NCI-H187 treated with DMSO at 0.1 percent for 48 hours (cell line): ENCODE measurements around the gene UPB1.
"Not testable (repeated sequence)": the region's sequence is repeated elsewhere in the genome, so short reads cannot be mapped to it uniquely, and the experiment has no call there.

Source experiments
- DNase-seq: peaks from one replicate; lab custom pipeline; 2025; lab: John Stamatoyannopoulos, UW

The UPB1 gene

DNA sequence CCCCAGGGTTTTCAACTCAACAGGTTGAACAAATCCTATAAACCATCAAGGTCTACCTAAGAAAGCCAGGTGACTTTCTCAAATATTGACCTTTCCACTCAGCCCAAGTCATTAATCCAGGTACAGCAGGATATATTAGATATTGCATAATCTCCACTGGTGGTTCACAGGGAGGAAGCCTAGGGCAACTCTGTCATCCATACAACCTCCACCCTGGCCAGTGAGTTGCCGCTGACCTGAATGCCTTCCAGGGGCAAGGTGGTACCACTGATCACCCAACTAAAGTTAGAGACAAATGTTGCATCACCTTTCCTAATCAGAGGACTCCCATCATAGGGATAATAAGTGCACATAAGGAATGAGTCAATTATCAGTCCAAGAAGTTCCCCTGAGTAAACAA, 36.9 kb downstream of the UPB1 start:
- DNase-seq = no peak

DNA sequence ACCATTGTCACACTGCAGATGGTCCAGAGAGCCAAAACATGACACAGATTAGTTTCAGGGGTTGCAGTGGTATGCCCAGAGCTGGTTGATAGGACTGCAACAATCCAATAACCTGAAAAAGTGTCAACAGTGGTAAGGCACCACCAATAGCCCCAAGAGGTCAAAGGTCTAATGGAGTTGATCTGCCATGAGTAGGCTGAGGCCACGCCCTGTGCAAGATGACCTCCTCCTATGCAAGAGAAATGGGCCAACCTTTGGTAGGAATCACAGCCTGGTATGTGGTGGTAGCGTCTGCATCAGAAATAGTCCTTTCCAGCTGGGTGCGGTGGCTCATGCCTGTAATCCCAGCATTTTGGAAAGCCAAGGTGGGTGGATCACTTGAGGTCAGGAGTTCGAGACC, 40.2 kb downstream of the UPB1 start:
- no peak for DNase-seq

DNA sequence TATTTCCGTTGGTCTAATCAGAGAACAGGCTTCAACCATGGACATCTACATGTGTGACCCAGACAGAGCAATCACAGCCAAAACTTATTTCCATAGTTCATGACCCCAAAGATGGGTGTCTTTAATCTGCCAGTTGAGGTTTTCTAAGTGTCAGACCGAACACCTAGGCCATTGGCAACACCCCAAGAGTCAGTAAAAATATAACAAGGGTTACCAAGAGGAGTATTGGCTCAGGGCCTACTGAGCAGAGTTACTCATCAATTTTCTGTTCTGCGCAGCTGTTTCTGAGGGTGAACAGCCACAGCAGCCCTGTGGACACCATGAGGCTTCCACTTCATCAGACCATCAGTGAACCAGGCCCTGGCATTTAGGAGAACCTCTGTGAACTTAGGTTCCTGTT, 41.0 kb downstream of the UPB1 start:
- DNase-seq = no peak

DNA sequence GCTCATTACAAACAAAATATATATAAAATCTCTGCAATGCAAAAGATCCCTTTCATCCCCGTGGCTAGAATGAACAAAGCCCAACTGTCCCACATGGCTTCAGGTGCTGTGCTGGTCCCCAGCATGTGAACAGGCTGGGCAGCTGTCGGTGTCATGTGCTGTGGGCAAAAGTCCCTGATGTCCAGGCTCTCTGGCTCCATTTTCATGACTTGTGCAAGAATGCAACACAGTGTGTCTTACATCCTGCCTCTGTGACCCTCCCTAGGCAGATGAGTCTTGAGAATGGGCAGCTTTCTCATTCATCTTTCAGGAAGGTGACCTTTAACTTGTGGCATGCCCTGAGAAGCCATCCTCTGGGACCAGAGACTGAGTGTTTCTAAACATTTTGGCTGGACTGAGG, 45.3 kb downstream of the UPB1 start:
- DNase-seq = no peak

DNA sequence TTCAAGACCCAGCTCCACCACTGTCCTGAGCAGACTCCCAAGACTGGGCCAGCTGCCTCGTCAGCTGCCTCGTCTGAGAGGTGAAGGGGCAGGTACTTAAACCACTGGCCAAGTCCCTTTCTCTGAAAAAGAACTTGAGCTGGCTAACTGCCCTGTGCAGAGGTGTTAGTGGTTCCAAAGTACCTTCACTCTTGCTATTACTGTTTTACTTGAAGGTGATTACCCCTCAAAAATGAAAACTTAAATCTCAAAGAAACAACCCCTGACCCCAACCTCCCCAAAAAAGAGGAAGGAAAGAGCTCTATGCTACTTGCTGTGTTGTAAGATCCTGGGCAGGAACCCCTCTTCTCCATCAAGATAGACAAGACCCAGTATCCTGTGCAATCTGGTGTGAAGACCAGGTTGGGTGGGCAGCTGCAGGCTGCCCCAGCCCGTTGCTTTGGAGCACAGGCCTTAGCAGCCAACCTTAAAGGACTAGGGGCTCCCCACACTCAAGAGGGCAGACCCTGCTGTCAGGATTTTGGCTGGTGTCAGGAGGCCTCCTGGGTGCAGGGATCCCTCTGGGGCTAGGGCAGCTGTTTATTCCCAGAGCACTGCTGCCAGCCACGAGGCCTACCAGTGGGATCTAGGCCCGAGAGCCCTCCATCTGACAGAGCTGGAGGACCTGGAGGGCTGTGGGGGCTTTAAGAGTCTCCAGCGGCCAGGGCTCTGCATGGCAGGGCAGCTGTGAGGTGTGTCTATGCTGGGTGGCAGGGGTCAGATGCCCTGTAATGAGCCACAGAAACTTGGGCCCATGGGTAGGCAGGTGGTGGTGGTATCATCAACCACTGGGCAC, 46.8 kb downstream of the UPB1 start:
- DNase-seq = no peak

DNA sequence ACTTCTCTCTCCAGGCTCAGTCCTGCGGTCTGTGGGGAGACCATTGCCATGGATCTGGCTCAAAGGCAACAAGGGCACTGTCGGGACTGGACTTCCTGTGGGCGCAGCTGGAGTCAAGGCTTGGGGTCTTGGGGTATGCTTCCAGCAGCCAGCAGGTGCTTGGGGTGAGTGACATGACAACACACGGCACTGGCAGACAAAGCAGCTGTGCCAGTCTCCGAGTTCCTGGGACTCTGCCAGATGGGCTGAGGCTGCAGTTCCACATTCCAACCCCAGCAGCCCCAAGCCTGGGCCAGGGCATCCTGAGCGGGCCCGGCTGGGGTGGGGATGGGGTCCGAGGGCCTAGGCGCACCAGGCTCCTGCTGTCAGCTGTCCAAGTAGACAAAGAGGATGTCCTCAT, 47.5 kb downstream of the UPB1 start:
- no peak for DNase-seq

DNA sequence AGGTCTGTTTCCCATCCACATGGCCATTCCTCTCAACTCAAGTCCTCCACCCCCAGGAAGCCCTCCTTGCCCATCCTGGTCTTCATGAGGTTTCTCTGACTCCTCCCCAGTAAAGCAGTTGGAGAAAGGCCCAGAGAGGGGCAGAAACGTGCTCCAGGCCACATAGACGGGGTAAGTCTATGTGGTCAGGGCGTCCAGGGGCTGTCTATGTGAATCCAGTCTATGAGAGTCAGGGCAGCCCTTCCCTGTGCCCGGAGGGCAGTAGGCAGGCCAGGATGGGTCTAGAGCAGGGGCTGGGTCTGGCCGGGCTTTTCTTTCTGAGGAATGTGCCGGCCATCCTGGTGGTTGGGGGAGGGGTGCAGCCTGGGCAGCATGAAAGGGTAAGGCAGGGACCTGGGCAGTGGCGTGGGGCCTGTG, 48.1 kb downstream of the UPB1 start:
- no peak for DNase-seq

DNA sequence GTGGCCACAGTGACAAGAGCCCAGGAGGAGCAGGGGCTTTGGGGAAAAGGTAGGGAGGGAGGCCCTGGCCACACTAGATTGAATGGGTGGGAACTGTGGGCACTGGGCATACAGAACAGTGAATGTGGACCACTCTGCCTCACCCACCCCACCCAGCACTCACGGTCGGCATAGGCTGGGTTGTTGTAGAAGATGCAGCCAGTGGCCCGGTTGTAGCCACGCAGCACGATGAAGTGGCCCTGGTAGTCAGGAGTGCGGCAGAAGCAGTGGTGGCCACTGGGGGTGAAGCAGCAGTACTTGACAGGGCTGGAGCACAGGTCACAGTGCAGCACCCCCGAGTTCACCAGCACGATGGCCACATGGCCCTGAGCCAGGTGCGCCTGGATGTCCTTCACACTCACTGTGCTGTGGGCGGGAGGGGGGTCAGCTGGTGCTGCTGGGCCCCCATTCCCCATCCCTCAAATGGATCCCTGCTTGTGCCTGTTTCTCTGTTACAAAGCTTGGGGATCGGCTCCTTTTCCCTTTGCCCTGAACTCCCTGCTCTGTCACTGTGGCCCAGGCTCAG, 48.6 kb downstream of the UPB1 start:
- DNase-seq = no peak

DNA sequence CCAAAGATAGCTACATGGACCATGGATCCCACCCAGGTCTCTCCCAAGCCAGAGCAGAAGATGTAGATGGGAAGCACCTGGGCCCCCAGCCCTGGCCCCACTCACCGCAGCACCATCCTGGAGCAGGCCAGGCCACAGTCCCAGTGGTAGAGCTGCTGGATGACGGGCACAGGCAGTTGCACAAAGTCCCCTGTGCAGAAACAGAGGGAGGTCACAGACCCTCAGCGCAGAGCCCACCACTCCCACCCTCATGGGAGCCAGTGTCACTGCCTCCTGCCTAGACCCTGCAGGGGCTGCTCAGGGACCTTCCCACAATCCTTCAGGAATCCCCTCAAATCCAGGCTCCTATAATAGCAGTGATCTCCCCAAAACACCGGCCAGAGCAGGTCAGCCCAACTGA, 53.7 kb downstream of the UPB1 start:
- DNase-seq = no peak

DNA sequence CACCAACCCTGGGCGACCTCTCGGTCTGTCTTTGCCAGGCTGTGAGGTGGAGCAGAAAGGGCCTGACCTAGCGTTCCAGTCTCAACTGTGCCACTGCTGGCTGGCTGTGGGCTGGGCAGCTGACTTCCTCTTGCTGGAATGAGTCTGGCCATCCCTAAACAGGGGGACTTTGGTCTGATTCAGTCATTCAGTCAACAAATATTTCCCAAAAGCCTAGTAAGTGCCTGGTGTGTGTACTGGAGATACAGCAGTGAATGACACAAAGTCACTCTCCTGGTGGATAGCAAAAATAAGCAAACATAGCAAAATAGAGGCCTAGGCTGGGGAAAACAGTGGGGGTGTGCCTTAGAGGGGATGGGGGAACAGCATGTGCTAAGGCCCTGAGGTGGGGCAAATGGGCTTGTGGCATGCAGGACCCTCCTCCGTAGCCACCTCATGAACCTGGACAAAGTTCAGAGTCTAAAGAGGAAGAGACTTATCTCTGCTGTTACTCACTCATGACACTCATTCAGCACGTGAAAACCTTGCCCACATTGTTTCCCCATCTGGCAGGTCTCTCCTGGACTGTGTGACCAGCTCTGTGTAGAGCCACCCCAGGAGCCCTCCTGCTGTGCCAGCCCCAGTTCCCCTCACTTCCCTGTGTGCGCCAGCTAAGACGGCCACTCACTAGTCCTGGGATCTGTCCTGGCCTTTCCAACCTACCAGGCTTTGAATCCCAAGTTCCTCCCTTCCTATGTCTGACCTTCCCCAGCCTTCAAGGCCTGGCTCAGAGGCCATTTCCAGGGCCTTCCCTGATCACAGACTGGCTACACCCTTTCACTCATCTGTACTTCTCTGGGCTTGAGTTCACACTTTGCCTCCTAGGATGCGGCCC, 55.1 kb downstream of the UPB1 start:
- DNase-seq = no peak

DNA sequence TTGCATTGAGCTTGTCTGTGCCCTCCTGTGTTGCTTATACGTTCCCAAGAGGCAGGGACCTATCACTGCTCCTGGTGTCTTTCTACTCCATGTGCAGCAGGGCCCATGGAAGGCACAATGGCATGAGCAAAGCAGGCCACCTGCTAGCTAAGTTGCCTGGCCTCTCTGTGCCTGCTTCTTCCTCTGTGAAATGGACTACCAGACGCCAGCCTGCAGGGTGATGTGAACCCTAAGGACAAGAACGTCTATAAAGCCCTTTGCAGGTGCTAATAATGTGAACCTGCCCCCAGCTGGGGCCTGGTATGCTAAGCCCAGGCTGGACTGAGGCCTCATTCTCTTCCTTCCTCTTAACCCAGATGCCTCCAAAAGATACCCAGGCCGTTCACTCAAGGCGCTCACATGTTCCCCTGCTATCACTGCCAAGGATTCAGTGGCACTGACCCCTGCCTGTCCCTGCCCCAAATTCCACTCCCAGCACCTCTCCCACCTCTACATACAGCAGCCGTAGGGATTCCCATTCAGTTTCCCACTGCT, 55.8 kb downstream of the UPB1 start:
- DNase-seq = no peak

DNA sequence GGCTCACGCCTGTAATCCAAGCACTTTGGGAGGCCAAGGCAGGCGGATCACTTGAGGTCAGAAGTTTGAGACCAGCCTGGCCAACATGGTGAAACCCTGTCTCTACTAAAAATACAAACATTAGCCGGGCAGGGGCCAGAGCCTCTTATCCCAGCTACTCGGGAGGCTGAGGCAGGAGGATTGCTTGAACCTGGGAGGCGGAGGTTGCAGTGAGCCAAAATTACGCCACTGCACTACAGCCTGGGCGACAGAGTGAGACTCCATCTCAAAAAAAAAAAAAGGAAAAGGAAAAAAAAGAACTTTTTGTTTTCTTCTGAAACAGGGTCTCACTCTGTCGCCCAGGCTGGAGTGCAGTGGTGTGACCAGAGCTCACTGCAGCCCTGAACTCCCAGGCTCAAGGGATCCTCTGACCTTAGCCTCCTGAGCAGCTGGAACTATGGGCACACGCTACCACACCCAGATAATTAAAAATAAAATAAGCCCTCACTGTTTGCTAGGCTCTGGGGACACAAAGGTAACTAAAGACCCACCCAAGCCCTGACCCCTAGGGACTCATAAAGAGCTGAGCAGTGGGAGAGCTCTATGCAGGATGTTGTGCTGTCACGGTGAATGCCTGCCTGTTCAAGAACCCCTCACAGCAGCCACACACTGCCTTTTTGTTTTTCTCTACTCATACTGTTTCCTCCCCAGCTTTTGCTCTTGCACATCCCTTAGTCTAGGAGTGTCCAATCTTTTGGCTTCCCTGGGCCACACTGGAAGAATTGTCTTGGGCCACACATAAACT, 57.6 kb downstream of the UPB1 start:
- not testable (repeated sequence) for DNase-seq

DNA sequence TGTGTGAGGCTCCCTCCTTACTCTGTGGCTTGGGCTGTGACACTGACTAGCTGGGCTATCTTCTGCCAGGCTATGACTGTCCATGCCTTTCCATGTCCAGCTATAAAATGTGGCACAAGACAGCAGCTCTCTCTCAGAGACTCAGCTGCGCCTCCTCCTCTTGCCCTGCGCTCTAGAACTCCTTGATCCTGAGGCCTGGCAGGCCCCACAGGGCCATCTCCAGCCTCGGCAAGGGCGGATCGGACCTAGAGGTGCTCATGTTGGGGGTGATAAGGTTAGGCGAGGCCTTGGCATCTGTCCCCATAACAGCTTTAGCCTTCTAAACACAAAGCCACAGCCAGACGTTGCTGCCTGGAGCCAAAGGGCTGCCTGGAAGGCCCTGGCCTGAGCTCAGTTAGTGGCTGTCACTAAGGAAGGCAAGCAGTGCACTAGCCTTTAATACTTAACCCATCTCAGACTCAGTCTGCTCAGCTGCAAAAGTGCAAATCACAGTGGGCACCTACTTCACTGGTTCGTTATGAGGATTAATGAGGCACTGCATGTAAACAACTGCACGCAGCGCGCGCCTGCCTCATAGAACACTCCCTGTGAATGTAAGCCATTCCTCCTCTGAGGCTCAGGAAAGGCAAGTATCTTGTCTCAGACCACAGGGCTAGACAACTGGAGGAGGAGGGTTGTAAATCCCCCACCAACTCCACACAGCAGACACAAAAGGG, 58.6 kb downstream of the UPB1 start:
- DNase-seq = no peak

DNA sequence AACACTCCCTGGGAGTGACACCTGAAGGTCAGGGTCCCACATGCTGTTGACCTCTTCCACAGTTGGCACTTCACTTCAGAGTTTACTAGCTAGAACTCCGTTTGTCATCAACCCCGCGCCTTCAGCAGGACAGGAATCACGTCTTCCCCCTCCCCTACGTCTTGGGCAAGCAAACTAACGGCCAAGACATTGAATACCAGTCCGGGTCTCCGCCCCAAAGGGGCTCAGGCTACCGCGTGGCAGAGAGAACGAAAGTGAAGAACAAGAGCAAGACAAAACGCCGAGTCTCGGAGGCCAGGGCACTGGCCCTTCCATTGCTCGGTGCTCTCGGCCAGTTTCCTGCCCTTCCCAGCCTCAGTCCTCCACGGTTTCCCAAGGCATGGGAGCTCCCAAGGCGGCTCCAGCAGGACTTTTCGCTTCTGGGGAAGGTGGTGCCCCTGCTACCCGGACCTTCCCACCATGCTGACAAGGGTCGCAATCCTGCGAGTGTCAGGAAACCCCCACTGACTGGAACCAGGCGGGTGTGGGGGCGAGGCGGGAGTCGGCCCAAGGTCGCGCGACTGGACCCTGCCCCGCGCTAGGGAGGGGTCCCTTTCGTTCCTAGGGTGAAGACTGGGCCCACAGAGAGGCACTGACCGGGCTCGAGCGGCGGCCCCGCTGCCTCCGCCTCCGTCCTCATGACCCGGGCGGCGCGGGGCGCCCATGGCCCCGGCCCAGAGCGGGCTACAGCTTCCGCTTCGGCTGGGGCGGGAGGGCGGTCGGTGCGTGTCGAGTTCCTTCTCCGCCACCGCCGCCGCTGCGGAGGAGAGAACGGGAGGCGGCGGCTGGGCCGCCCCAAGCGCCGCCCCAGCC, 59.4 kb downstream of the UPB1 start, which contains the start of gene GUCD1:
GUCD1 (minus strand) TSS at position 826 of the 852 bp plus-strand sequence; CDS start at position 679, 147 bp downstream.
- no peak for DNase-seq

DNA sequence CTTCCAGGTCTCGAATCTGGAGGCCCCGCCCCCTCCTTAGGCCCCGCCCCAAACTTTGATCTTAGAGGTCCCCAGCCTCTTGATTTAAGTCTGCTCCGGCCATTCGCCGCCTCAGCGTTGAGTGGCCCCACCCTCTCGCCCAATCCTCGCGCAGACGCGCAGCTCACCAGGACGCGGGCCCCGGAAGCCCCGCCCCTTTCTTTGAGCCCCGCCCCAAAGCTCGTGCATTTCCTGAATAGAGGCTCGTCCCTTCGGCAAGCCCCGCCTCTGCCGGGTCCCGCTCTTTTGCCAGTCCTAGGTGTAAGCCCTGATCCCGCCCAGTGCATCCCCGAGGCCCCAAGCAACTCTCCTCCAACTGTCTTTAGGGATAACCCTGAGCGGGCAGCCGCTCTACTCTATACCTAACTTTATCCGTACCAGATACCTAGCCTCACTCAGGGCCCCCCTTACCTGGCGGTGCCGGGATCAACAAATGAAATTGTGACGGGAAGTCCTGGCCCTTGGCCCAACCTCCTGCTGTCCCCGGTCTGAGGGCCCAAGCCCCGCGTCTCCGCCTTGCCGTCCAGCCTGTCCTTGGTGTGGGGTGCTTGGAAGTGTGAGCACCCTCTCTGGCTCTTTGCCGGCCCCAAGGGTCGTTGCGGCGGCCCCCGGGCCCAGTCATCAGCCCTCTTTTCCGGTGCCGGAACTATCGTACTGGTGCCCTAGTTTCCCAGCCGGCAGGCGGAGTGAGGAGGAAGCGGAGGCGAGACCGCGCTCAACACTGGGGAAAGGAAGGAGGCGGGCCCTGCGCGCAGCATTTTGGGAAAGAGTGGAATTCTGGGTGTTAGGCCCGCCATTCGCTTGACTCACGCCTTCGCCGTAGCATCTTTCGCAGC, 60.3 kb downstream of the UPB1 start, which contains the start of gene SNRPD3:
SNRPD3 (plus strand) TSS at position 835 of the 875 bp plus-strand sequence. CDS start 1,676 bp downstream, outside the sequence.
- peak; percentile 64 for DNase-seq

DNA sequence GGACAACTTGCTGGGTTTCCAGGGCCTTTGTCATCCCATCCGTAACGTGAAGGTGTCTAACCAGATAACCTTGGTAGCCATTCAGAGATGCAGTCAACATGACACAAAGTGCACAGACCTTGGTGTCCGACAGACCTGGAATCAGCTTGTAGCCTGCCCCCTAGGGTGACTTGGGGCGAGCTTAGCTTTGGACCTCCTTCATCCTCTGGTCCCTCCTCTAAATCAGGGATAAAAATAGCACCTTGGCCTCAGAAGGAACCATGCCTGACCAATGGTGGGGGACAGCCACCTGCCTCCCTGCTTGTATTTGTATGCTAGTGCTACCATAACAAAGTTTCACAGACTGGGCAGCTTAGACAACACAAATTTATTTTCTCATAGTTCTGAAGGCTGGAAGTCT, 64.3 kb downstream of the UPB1 start:
- DNase-seq = no peak

DNA sequence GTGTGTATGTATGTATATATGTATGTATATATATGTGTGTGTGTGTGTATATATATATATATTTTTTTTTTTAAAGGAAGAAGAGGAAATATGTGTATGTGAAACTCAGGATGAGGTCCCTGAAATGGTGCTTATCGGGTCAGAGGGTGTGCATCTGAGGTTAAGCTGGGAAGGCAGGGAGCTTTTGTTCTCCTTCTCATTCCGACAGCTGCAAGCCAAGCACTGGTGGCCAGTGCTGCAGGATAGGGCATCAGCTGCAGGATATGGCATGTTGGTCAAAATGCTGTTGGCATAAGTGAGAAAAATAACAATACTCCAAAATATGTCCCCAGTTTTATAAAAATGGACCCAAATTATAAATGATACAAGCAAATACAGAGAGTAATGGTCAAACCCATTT, 68.1 kb downstream of the UPB1 start:
- DNase-seq = no peak

DNA sequence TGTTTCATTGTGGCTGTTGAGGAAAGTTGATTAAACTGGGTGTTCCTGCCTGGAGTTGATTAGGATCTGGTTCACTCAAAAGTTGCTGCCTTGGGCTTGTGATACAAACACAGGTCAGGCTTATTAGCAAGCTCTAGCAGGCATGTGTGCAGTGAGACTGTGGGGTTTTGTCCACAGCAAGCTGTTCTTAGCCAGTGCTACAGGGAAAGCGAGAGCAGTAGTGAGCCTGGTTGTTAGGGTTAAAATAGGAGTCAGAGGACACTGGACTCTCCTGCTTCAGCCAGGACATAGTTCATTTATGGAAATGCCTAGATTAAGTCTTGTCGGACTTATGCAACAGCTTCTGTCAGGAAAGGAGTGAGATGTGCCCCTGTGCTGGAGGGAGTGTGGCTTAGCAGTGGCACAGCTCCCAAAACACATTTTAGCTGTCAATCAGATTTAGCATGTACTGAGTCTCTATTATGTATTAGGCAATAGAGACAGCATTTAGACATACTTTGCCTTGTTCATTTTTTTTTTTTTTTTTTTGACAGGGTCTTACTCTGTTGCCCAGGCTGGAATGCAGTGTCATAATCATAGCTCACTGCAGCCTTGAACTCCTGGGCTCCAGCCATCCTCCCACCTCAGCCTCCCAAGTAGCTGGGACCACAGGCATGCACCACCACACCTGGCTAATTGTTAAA, 69.4 kb downstream of the UPB1 start:
- no peak for DNase-seq
